ENCODE results near the gene PLCH1.

The PLCH1 gene

GRCh38 chr3:155342344-155342743, 402.5 kb downstream of the PLCH1 start:
- no peak overlapping the region for H3K27ac ChIP-seq (ENCODE audit: low read length)
- peaks cover 11% of the 10 kb centered on the region for H3K4me1 ChIP-seq (ENCODE audit: control insufficient read depth, low read depth, low read length)
- H3K9ac ChIP-seq (ENCODE audit: low read length): no peak overlapping the region
- no peak overlapping the region for H3K4me3 ChIP-seq (ENCODE audit: low read length)
- no peaks in the 10 kb centered on the region for H3K27me3 ChIP-seq (ENCODE audit: control insufficient read depth, insufficient read depth, low read length)
- no peaks in the 10 kb centered on the region for H3K9me3 ChIP-seq (ENCODE audit: control insufficient read depth, low read depth, low read length)
- no peaks in the 10 kb centered on the region for H3K36me3 ChIP-seq (ENCODE audit: control insufficient read depth, low read depth, low read length)

GRCh38 chr3:155339052-155339451, 405.8 kb downstream of the PLCH1 start:
- Histone ChIP-seq H3K4me1 (ENCODE audit: control insufficient read depth, low read depth, low read length) (peaks cover 11% of the 10 kb centered on the region), H3K27me3 (ENCODE audit: control insufficient read depth, insufficient read depth, low read length) (no peaks in the 10 kb centered on the region), H3K9ac (ENCODE audit: low read length) (no peak overlapping the region), H3K27ac (ENCODE audit: low read length) (no peak overlapping the region), H3K9me3 (ENCODE audit: control insufficient read depth, low read depth, low read length) (no peaks in the 10 kb centered on the region), H3K4me3 (ENCODE audit: low read length) (no peak overlapping the region), H3K36me3 (ENCODE audit: control insufficient read depth, low read depth, low read length) (no peaks in the 10 kb centered on the region)

- Histone ChIP-seq H3K9ac (ENCODE audit: low read length) (no peak overlapping the region), H3K27me3 (ENCODE audit: control insufficient read depth, insufficient read depth, low read length) (no peaks in the 10 kb centered on the region), H3K36me3 (ENCODE audit: control insufficient read depth, low read depth, low read length) (no peaks in the 10 kb centered on the region), H3K9me3 (ENCODE audit: control insufficient read depth, low read depth, low read length) (no peaks in the 10 kb centered on the region), H3K27ac (ENCODE audit: low read length) (no peak overlapping the region), H3K4me3 (ENCODE audit: low read length) (no peak overlapping the region), H3K4me1 (ENCODE audit: control insufficient read depth, low read depth, low read length) (no peaks in the 10 kb centered on the region)
These were observed 409.0 kb downstream of the PLCH1 start for GRCh38 chr3:155335724-155336354.

- Histone ChIP-seq H3K27me3 (ENCODE audit: control insufficient read depth, insufficient read depth, low read length) (no peaks in the 10 kb centered on the region), H3K9ac (ENCODE audit: low read length) (no peak overlapping the region), H3K4me1 (ENCODE audit: control insufficient read depth, low read depth, low read length) (no peaks in the 10 kb centered on the region), H3K4me3 (ENCODE audit: low read length) (no peak overlapping the region), H3K27ac (ENCODE audit: low read length) (no peak overlapping the region), H3K9me3 (ENCODE audit: control insufficient read depth, low read depth, low read length) (no peaks in the 10 kb centered on the region), H3K36me3 (ENCODE audit: control insufficient read depth, low read depth, low read length) (no peaks in the 10 kb centered on the region)
These were observed 409.8 kb downstream of the PLCH1 start for GRCh38 chr3:155334914-155335723.

GRCh38 chr3:155334215-155334913, 410.5 kb downstream of the PLCH1 start:
- Histone ChIP-seq H3K9ac (ENCODE audit: low read length) (no peak overlapping the region), H3K27me3 (ENCODE audit: control insufficient read depth, insufficient read depth, low read length) (no peaks in the 10 kb centered on the region), H3K4me3 (ENCODE audit: low read length) (no peak overlapping the region), H3K4me1 (ENCODE audit: control insufficient read depth, low read depth, low read length) (no peaks in the 10 kb centered on the region), H3K9me3 (ENCODE audit: control insufficient read depth, low read depth, low read length) (no peaks in the 10 kb centered on the region), H3K36me3 (ENCODE audit: control insufficient read depth, low read depth, low read length) (no peaks in the 10 kb centered on the region), H3K27ac (ENCODE audit: low read length) (no peak overlapping the region)

GRCh38 chr3:155332716-155333115, 412.2 kb downstream of the PLCH1 start:
- Histone ChIP-seq H3K4me1 (ENCODE audit: control insufficient read depth, low read depth, low read length) (no peaks in the 10 kb centered on the region), H3K36me3 (ENCODE audit: control insufficient read depth, low read depth, low read length) (no peaks in the 10 kb centered on the region), H3K27ac (ENCODE audit: low read length) (no peak overlapping the region), H3K27me3 (ENCODE audit: control insufficient read depth, insufficient read depth, low read length) (no peaks in the 10 kb centered on the region), H3K9me3 (ENCODE audit: control insufficient read depth, low read depth, low read length) (no peaks in the 10 kb centered on the region), H3K4me3 (ENCODE audit: low read length) (no peak overlapping the region), H3K9ac (ENCODE audit: low read length) (no peak overlapping the region)

- Histone ChIP-seq H3K27ac (ENCODE audit: low read length) (no peak overlapping the region), H3K36me3 (ENCODE audit: control insufficient read depth, low read depth, low read length) (no peaks in the 10 kb centered on the region), H3K4me3 (ENCODE audit: low read length) (no peak overlapping the region), H3K9me3 (ENCODE audit: control insufficient read depth, low read depth, low read length) (no peaks in the 10 kb centered on the region), H3K9ac (ENCODE audit: low read length) (no peak overlapping the region), H3K27me3 (ENCODE audit: control insufficient read depth, insufficient read depth, low read length) (no peaks in the 10 kb centered on the region), H3K4me1 (ENCODE audit: control insufficient read depth, low read depth, low read length) (no peaks in the 10 kb centered on the region)
These were observed 413.8 kb downstream of the PLCH1 start for GRCh38 chr3:155331078-155331477.

GRCh38 chr3:155330370-155330769, 414.5 kb downstream of the PLCH1 start:
- Histone ChIP-seq H3K27me3 (ENCODE audit: control insufficient read depth, insufficient read depth, low read length) (no peaks in the 10 kb centered on the region), H3K36me3 (ENCODE audit: control insufficient read depth, low read depth, low read length) (no peaks in the 10 kb centered on the region), H3K27ac (ENCODE audit: low read length) (no peak overlapping the region), H3K4me3 (ENCODE audit: low read length) (no peak overlapping the region), H3K4me1 (ENCODE audit: control insufficient read depth, low read depth, low read length) (no peaks in the 10 kb centered on the region), H3K9me3 (ENCODE audit: control insufficient read depth, low read depth, low read length) (no peaks in the 10 kb centered on the region), H3K9ac (ENCODE audit: low read length) (no peak overlapping the region)

- no peak overlapping the region for H3K27ac ChIP-seq (ENCODE audit: low read length)
- no peaks in the 10 kb centered on the region for H3K4me1 ChIP-seq (ENCODE audit: control insufficient read depth, low read depth, low read length)
- H3K27me3 ChIP-seq (ENCODE audit: control insufficient read depth, insufficient read depth, low read length): no peaks in the 10 kb centered on the region
- no peaks in the 10 kb centered on the region for H3K9me3 ChIP-seq (ENCODE audit: control insufficient read depth, low read depth, low read length)
- no peak overlapping the region for H3K4me3 ChIP-seq (ENCODE audit: low read length)
- no peaks in the 10 kb centered on the region for H3K36me3 ChIP-seq (ENCODE audit: control insufficient read depth, low read depth, low read length)
- no peak overlapping the region for H3K9ac ChIP-seq (ENCODE audit: low read length)
These were observed 415.3 kb downstream of the PLCH1 start for GRCh38 chr3:155329513-155330048.

GRCh38 chr3:155327871-155328270, 417.0 kb downstream of the PLCH1 start:
- no peaks in the 10 kb centered on the region for H3K36me3 ChIP-seq (ENCODE audit: control insufficient read depth, low read depth, low read length)

GRCh38 chr3:155327430-155327829, 417.4 kb downstream of the PLCH1 start:
- no peak overlapping the region for H3K4me3 ChIP-seq (ENCODE audit: low read length)
- H3K9ac ChIP-seq (ENCODE audit: low read length): no peak overlapping the region
- H3K4me1 ChIP-seq (ENCODE audit: control insufficient read depth, low read depth, low read length): no peaks in the 10 kb centered on the region
- H3K27me3 ChIP-seq (ENCODE audit: control insufficient read depth, insufficient read depth, low read length): no peaks in the 10 kb centered on the region
- no peaks in the 10 kb centered on the region for H3K36me3 ChIP-seq (ENCODE audit: control insufficient read depth, low read depth, low read length)
- no peaks in the 10 kb centered on the region for H3K9me3 ChIP-seq (ENCODE audit: control insufficient read depth, low read depth, low read length)
- H3K27ac ChIP-seq (ENCODE audit: low read length): no peak overlapping the region

More at GRCh38 chr3:155327871-155328270, 417.0 kb downstream of the PLCH1 start:
- Histone ChIP-seq H3K9me3 (ENCODE audit: control insufficient read depth, low read depth, low read length) (no peaks in the 10 kb centered on the region), H3K9ac (ENCODE audit: low read length) (no peak overlapping the region), H3K4me3 (ENCODE audit: low read length) (no peak overlapping the region), H3K4me1 (ENCODE audit: control insufficient read depth, low read depth, low read length) (no peaks in the 10 kb centered on the region), H3K27ac (ENCODE audit: low read length) (no peak overlapping the region), H3K27me3 (ENCODE audit: control insufficient read depth, insufficient read depth, low read length) (no peaks in the 10 kb centered on the region)

Data from iPS-18a (cell line).